ENCODE results near the gene ZNF445. TPM values are rescaled to one million over a fixed set of nuclear protein-coding genes. Genes with fewer than 3 reads are reported as not detected.

Gene ZNF445
- total and polyA plus RNA-seq, 2 donors (not counting 3 experiments of a cell fraction or from before 2014, with no cell fraction given) = 2.3 to 17.8 TPM

DNA sequence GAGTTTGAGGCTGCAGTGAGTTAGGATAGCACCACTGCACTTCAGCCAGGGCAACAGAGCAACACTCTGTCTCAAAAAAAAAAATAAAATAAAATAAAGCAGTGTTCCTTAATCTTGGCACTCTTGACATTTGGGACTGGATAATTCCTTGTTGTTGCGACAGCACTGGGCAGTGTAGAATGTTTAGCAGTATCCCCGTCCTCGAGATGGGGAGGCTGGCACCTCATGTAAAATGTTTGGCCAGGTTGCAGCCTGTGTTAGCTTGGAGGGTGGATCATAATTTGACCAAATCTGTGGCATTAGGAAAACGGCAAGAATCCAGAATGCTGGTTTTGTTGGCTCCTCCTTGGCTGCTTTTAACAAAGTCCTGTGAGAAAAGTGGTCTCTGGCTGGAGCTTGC, 47.0 kb downstream of the ZNF445 start:
- no peak overlapping the region for H3K4me2 ChIP-seq (ENCODE audit: insufficient read depth, low read length)
- no peaks in the 10 kb centered on the region for H3K9me3 ChIP-seq (replicated peaks; ENCODE audit: control insufficient read depth, insufficient read depth, low read length)
- no peaks in the 10 kb centered on the region for H4K20me1 ChIP-seq (replicated peaks; ENCODE audit: control insufficient read depth, extremely low read depth, insufficient read depth, low read length)
- no peaks in the 10 kb centered on the region for H3K36me3 ChIP-seq (ENCODE audit: control insufficient read depth in 2 of 2, extremely low read depth in 1 of 2, insufficient read depth in 2 of 2, low read length in 2 of 2)
- H3K4me3 ChIP-seq (replicated peaks in 1 of 3; ENCODE audit: insufficient read depth in 1 of 3, low read depth in 1 of 3, low read length in 3 of 3) = no peak overlapping the region
- intact Hi-C loops (cut with micrococcal nuclease) (no loop called here), dilution Hi-C loops (cut with MboI; ENCODE audit: extremely low pct_ligation_motif_present, low sequenced_read_pairs) (no loop called here)
- POLR2A ChIA-PET = no interaction called here
- no peaks in the 10 kb centered on the region for H3K27me3 ChIP-seq (ENCODE audit: control insufficient read depth in 2 of 2, insufficient read depth in 2 of 2, low read length in 2 of 2)
- DNase-seq (ENCODE audit: low read depth, low spot score) = no peak
- H3K4me1 ChIP-seq (ENCODE audit: control insufficient read depth, extremely low read depth, insufficient read depth, low read length) = no peaks in the 10 kb centered on the region
- FAIRE-seq = no peak
- TF ChIP-seq POLR2A (IDR thresholded peaks at IDR 0.05; ENCODE audit: low read depth, low read length) (no peak), MYC (IDR thresholded peaks at IDR 0.05; ENCODE audit: low read depth, low read length) (no peak), JUN (IDR thresholded peaks at IDR 0.05; ENCODE audit: borderline replicate concordance, insufficient read depth, insufficient read length, low read depth) (no peak), FOS (IDR thresholded peaks at IDR 0.05; ENCODE audit: borderline replicate concordance, insufficient read depth, low read length) (no peak), GATA2 (IDR thresholded peaks at IDR 0.05; ENCODE audit: insufficient read depth, insufficient read length, low read depth, low read length) (no peak), POLR2AphosphoS5 (IDR thresholded peaks at IDR 0.05; ENCODE audit: insufficient read depth, low read depth, low read length) (no peak), CTCF (IDR thresholded peaks at IDR 0.05; ENCODE audit: extremely low read depth in 1 of 2, insufficient read depth in 1 of 2, low read depth in 1 of 2, low read length in 2 of 2) (no peak), EZH2 (IDR thresholded peaks at IDR 0.05; ENCODE audit: borderline replicate concordance, low read depth, low read length, severe bottlenecking) (no peak)
- TF ChIP-seq, protein P1, sequence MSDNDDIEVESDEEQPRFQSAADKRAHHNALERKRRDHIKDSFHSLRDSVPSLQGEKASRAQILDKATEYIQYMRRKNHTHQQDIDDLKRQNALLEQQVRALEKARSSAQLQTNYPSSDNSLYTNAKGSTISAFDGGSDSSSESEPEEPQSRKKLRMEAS (IDR thresholded peaks at IDR 0.05; ENCODE audit: insufficient read depth, insufficient read length) = no peak
- no peak overlapping the region for H3K27ac ChIP-seq (ENCODE audit: insufficient read depth, low read depth, low read length)
- CTCF ChIA-PET = no interaction called here
- H3K9me1 ChIP-seq (replicated peaks; ENCODE audit: control insufficient read depth, extremely low read depth, insufficient read depth, low read length) = no peaks in the 10 kb centered on the region
- no peak overlapping the region for H2AFZ ChIP-seq (ENCODE audit: low read depth, low read length)
- no TSS peak for BruUV-seq (replicated peaks)
- H3K9ac ChIP-seq (replicated peaks; ENCODE audit: extremely low read depth, insufficient read depth, low read length) = no peak overlapping the region
- no peaks in the 10 kb centered on the region for H3K79me2 ChIP-seq (ENCODE audit: control insufficient read depth, insufficient read depth, low read length)

Measured in endothelial cell of umbilical vein (primary cell).